ENCODE results near the gene SETD4. TPM values are rescaled to one million over a fixed set of nuclear protein-coding genes. Genes with fewer than 3 reads are reported as not detected.
"Not testable (repeated sequence)": the region's sequence is repeated elsewhere in the genome, so short reads cannot be mapped to it uniquely, and the experiment has no call there.

The SETD4 gene
- total and polyA plus RNA-seq, 2 experiments from 2014 or later = 12.7 to 12.9 TPM

GRCh38 chr21:36075953-36076352 is 15.6 kb upstream of the SETD4 start:
- H3K79me2 ChIP-seq (ENCODE audit: insufficient read depth) = peaks cover 13% of the 10 kb centered on the region; the same call in 1 of the 2 replicates
- H3K4me3 ChIP-seq = no peak overlapping the region
- no peaks in the 10 kb centered on the region for H3K27me3 ChIP-seq (replicated peaks; ENCODE audit: insufficient read depth)
- H2AFZ ChIP-seq = no peak overlapping the region
- H3K9ac ChIP-seq = no peak overlapping the region
- no peak overlapping the region for H3K4me2 ChIP-seq (ENCODE audit: unreplicated experiment)
- in situ Hi-C loops (cut with MboI) = no loop called here
- peaks cover 8% of the 10 kb centered on the region for H3K4me1 ChIP-seq (ENCODE audit: insufficient read depth)
- WGBS, 2 experiments (ENCODE audit: low coverage in 1 of 2, low lambda C conversion rate in 2 of 2, missing lambda C conversion rate in 2 of 2) = 86 to 95% methylated on average over 5 of the region's 5 CpGs
- DNase-seq = no peak
- no peaks in the 10 kb centered on the region for H3K9me3 ChIP-seq (ENCODE audit: low read depth)
- TF ChIP-seq EZH2phosphoT487 (IDR thresholded peaks at IDR 0.05; ENCODE audit: insufficient read depth, low read depth) (no peak), EZH2 (IDR thresholded peaks at IDR 0.05; ENCODE audit: insufficient read depth, poor library complexity, severe bottlenecking) (no peak)
- peaks cover 26% of the 10 kb centered on the region for H3F3A ChIP-seq (ENCODE audit: insufficient read depth)
- no peak overlapping the region for H3K27ac ChIP-seq
- no peaks in the 10 kb centered on the region for H4K20me1 ChIP-seq (ENCODE audit: insufficient read depth)
- H3K9me2 ChIP-seq (ENCODE audit: insufficient read depth) = no peaks in the 10 kb centered on the region
- H3K36me3 ChIP-seq (ENCODE audit: low read depth) = 0 out of 2 replicates have a peak, but pooled peaks cover 7% of the 10 kb centered on the region

GRCh38 chr21:36075171-36075570 is 14.8 kb upstream of the SETD4 start:
- Histone ChIP-seq H3K9me3 (ENCODE audit: low read depth) (no peaks in the 10 kb centered on the region), H3K4me3 (no peak overlapping the region), H3K27ac (no peak overlapping the region), H3K4me2 (ENCODE audit: unreplicated experiment) (no peak overlapping the region), H3K79me2 (ENCODE audit: insufficient read depth) (peaks cover 21% of the 10 kb centered on the region), H4K20me1 (ENCODE audit: insufficient read depth) (no peaks in the 10 kb centered on the region), H3K9me2 (ENCODE audit: insufficient read depth) (no peaks in the 10 kb centered on the region), H3K9ac (no peak overlapping the region), H3F3A (ENCODE audit: insufficient read depth) (peaks cover 26% of the 10 kb centered on the region), H2AFZ (no peak overlapping the region), H3K36me3 (ENCODE audit: low read depth) (0 out of 2 replicates have a peak, but pooled peaks cover 7% of the 10 kb centered on the region), H3K4me1 (ENCODE audit: insufficient read depth) (peaks cover 13% of the 10 kb centered on the region), H3K27me3 (replicated peaks; ENCODE audit: insufficient read depth) (no peaks in the 10 kb centered on the region)
- no peak for DNase-seq
- 95 to 100% methylated on average over 3 of the region's 3 CpGs for WGBS, 2 experiments (ENCODE audit: low coverage in 1 of 2, low lambda C conversion rate in 2 of 2, missing lambda C conversion rate in 2 of 2)
- in situ Hi-C loops (cut with MboI) = no loop called here
- TF ChIP-seq EZH2phosphoT487 (IDR thresholded peaks at IDR 0.05; ENCODE audit: insufficient read depth, low read depth) (no peak), EZH2 (IDR thresholded peaks at IDR 0.05; ENCODE audit: insufficient read depth, poor library complexity, severe bottlenecking) (no peak)

- H3K36me3 ChIP-seq (ENCODE audit: low read depth); H3K4me2 ChIP-seq (ENCODE audit: unreplicated experiment); H3K9me3 ChIP-seq (ENCODE audit: low read depth); H3K27ac ChIP-seq; H3K27me3 ChIP-seq (replicated peaks; ENCODE audit: insufficient read depth); H3K4me3 ChIP-seq; H4K20me1 ChIP-seq (ENCODE audit: insufficient read depth); H3K9ac ChIP-seq; in situ Hi-C loops (cut with MboI); H3K9me2 ChIP-seq (ENCODE audit: insufficient read depth); DNase-seq; H2AFZ ChIP-seq: not testable (repeated sequence)
- WGBS, 2 experiments (ENCODE audit: low coverage in 1 of 2, low lambda C conversion rate in 2 of 2, missing lambda C conversion rate in 2 of 2) = 94 to 96% methylated on average over 5 of the region's 5 CpGs
- Histone ChIP-seq H3K79me2 (ENCODE audit: insufficient read depth) (peaks cover 31% of the 10 kb centered on the region), H3F3A (ENCODE audit: insufficient read depth) (peaks cover 26% of the 10 kb centered on the region), H3K4me1 (ENCODE audit: insufficient read depth) (peaks cover 17% of the 10 kb centered on the region)
Observed at GRCh38 chr21:36073911-36074310, 13.6 kb upstream of the SETD4 start.

- H3K9ac ChIP-seq = no peak overlapping the region
- no peaks in the 10 kb centered on the region for H3K27me3 ChIP-seq (replicated peaks; ENCODE audit: insufficient read depth)
- TF ChIP-seq EZH2phosphoT487 (IDR thresholded peaks at IDR 0.05; ENCODE audit: insufficient read depth, low read depth) (no peak), EZH2 (IDR thresholded peaks at IDR 0.05; ENCODE audit: insufficient read depth, poor library complexity, severe bottlenecking) (no peak)
- H3K4me2 ChIP-seq (ENCODE audit: unreplicated experiment) = no peak overlapping the region
- 48 to 53% methylated on average over 3 of the region's 3 CpGs for WGBS, 2 experiments (ENCODE audit: low coverage in 1 of 2, low lambda C conversion rate in 2 of 2, missing lambda C conversion rate in 2 of 2)
- no peak overlapping the region for H3K4me3 ChIP-seq
- H3K4me1 ChIP-seq (ENCODE audit: insufficient read depth) = peaks cover 17% of the 10 kb centered on the region
- peaks cover 26% of the 10 kb centered on the region for H3F3A ChIP-seq (ENCODE audit: insufficient read depth)
- H3K79me2 ChIP-seq (ENCODE audit: insufficient read depth) = peaks cover 31% of the 10 kb centered on the region
- no peaks in the 10 kb centered on the region for H3K9me3 ChIP-seq (ENCODE audit: low read depth)
- DNase-seq = no peak
- H4K20me1 ChIP-seq (ENCODE audit: insufficient read depth) = no peaks in the 10 kb centered on the region
- in situ Hi-C loops (cut with MboI) = no loop called here
- H3K36me3 ChIP-seq (ENCODE audit: low read depth) = 0 out of 2 replicates have a peak, but pooled peaks cover 7% of the 10 kb centered on the region
- H3K27ac ChIP-seq = no peak overlapping the region
- H2AFZ ChIP-seq = no peak overlapping the region
- no peaks in the 10 kb centered on the region for H3K9me2 ChIP-seq (ENCODE audit: insufficient read depth)
Observed at GRCh38 chr21:36073181-36073580, 12.9 kb upstream of the SETD4 start.
